ENCODE measurements around the gene ITPKB.

Gene ITPKB

GRCh38 chr1:226702957-226703831 is 35.9 kb downstream of the ITPKB start:
- no peak for FAIRE-seq

- FAIRE-seq, result no peak
Observed at GRCh38 chr1:226702318-226702956, 36.6 kb downstream of the ITPKB start.

- FAIRE-seq, result no peak
Observed at GRCh38 chr1:226700861-226701260, 38.2 kb downstream of the ITPKB start.

GRCh38 chr1:226699166-226699565 is 39.9 kb downstream of the ITPKB start:
- no peak for FAIRE-seq

- no peak for FAIRE-seq
Observed at GRCh38 chr1:226698659-226699058, 40.4 kb downstream of the ITPKB start.

GRCh38 chr1:226697929-226698544 is 41.0 kb downstream of the ITPKB start:
- no peak for FAIRE-seq

GRCh38 chr1:226697151-226697928 is 41.7 kb downstream of the ITPKB start:
- FAIRE-seq, result no peak

GRCh38 chr1:226696547-226696946 is 42.5 kb downstream of the ITPKB start:
- FAIRE-seq, result no peak

- FAIRE-seq, result no peak
Observed at GRCh38 chr1:226695335-226695900, 43.7 kb downstream of the ITPKB start.

- no peak for FAIRE-seq
Observed at GRCh38 chr1:226692823-226693222, 46.3 kb downstream of the ITPKB start.

GRCh38 chr1:226692051-226692792 is 46.9 kb downstream of the ITPKB start:
- no peak for FAIRE-seq

GRCh38 chr1:226691247-226691646 is 47.8 kb downstream of the ITPKB start:
- FAIRE-seq, result no peak

GRCh38 chr1:226690460-226690982 is 48.6 kb downstream of the ITPKB start:
- FAIRE-seq, result no peak

- FAIRE-seq, result no peak
Observed at GRCh38 chr1:226688808-226689207, 50.3 kb downstream of the ITPKB start.

GRCh38 chr1:226688056-226688748 is 50.9 kb downstream of the ITPKB start:
- no peak for FAIRE-seq

GRCh38 chr1:226687426-226687825 is 51.7 kb downstream of the ITPKB start:
- FAIRE-seq, result no peak

- no peak for FAIRE-seq
Observed at GRCh38 chr1:226686440-226687425, 52.3 kb downstream of the ITPKB start.

GRCh38 chr1:226685196-226685820 is 53.8 kb downstream of the ITPKB start:
- FAIRE-seq, result no peak

GRCh38 chr1:226684026-226684425 is 55.1 kb downstream of the ITPKB start:
- FAIRE-seq, result no peak

Data from TTC549 (cell line).